ENCODE results near the gene HADHA.

DNA sequence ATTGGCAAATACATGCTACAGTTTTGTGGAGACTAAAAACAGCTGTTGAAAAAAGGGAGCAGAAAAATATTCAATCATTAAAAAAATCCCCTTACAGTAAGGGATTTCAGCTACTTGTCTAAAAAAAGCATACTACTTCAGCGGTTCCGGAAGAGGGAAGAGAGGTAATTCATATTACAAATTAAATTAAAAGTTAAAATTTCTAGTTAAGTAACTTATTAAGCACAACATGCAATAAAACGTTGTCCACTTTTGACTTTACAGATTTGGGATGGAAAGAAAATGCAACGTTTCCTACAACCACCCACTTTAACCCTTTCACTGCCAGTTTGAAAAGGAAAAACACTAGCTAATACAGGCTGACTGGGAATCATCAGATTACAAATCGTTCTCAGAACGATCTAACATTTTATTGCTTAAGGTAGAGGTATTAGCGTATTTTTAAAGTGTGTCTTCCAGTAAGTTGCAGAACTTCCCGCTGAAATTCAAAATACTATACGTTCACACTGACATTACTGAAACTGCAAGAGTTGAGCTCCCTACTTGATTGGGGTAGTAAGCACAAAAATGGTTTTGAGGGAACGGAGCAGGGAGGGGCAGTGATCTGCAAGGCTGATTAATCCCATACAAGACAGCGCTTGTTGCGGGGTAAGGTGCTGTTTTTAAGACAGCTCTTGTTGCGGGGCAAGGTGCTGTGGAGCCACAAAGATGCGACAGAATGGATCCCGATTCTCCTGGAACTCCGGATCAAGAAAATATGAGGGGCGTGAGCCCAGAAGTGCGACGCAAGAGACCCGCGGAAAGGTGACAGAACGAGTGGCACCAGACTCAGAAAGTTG, 743 bp downstream of the HADHA start:
- TF ChIP-seq POLR2A (IDR thresholded peaks at IDR 0.05; ENCODE audit: low read length) (no peak), GATA1 (IDR thresholded peaks at IDR 0.05; ENCODE audit: low read depth, low read length) (peak; percentile 32)

Data from erythroblast (primary cell).